ENCODE results near the gene DNAJB1. TPM values are rescaled to one million over a fixed set of nuclear protein-coding genes. Genes with fewer than 3 reads are reported as not detected.

DNAJB1 gene
- total RNA-seq (2022; extraction: Qiagen RNA extraction): 184 to 267 TPM (median 235 TPM) in 5 replicates

DNA sequence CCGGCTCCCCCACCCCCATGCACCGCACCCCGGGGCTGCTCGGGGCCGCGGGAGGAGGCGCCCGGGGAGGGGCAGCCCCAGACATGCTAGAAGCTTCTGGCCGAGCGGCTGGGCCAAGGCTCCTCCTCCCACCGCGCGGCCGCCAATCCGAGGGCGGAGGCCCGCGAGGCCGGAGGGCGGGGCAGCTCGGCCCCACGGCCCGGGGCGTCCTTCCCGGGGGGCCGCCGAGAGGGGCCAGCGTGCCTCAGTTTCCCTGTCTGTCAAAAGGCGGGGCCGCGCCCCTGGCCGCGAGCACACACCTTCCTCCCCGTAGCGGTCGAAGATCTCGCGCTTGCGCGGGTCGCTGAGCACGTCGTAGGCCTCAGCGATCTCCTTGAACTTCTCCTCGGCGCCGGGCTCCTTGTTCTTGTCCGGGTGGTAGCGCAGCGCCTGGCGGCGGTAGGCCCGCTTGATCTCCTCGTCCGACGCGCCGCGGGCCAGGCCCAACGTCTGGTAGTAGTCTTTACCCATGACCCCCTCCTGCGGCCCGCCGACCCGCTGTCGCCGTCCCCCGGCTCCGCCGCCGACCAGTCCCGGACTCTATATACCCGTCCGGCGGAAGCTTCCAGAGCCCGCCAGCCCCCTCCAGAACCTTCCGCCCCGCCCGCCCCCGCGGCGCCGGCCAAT lies at the start of gene DNAJB1:
Gene DNAJB1, minus strand, starts transcription at position 558 of the 666 bp plus-strand sequence. Its CDS starts 48 bp downstream, at position 510.

DNA sequence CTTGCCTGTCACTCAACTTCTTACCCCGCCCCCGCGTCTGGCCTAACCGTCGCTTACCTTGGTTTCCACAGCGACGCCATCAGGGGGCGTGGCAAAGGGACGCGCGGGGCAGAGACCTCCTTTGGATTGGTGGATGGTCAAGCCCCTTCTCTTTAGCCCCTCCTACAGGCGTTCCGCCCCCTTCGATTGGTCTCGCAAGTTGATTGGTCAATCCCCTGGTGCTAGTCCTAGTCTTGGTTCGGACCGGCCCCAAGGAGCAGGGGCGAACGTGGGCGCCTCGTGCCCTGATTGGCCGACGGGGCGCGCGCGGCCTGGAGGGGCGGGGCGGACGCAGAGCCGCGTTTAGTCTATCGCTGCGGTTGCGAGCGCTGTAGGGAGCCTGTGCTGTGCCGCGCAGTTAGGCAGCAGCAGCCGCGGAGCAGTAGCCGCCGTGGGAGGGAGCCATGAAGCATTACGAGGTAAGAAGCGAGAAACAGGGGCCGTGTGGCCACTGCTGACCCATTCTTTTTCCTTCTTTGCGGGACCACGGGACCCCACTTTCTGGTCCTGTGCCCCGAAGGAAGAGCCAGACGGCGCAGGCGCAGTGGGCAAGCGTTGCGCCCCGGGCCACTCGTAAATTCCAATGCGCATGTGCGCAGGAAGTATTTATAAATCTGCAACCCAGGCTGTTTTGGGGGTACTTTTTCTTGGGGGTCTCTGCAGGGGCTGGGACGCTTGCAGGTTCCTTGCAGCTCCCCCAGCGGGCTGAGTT lies 11.2 kb upstream of the DNAJB1 start, which contains the start of gene TECR:
Gene TECR, plus strand, starts transcription at position 341 of the 751 bp plus-strand sequence. Its CDS starts 103 bp downstream, at position 444.

DNA sequence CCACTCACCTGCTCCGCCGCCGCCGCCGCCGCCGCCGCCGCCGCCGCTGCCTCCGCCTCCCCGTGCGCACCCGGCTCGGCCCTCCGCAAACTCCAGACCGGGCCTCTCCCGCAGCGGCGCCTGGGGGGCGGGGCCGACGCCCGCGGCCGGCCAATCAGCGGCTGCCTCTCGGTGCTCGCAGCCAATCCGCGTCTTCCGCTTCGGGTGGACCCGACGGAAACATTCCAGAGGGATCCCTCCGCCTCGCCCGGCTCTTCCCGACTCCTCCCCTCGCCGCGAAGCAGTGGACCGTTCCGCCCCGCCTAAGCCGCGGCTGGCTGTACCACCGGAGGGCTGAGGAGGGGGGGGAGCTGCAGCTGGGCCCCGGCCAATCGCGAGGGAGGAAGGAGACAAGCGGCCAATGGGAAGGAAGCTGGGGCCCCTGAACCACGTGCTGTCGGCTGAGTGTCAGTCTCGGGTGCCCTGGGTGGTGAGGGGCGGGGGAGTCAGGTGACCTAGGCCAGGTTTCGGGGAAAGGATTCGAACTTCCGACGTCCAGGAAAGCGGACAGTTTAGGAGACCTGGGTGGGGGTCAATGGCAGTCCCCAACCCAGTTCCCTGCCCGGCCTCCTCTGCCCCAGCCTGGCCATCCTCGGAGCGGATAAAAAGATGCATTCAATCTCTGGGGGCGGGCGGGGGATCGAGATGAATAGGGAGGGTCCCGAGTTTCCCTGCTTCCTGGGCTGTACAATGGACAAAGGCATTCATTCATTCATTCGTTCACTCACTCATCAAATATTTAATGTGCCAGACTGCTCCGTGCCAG lies 22.0 kb downstream of the DNAJB1 start, which contains the start of gene GIPC1:
Gene GIPC1, minus strand, starts transcription at position 99 of the 805 bp plus-strand sequence. CDS start 13,151 bp downstream, outside the sequence.

DNA sequence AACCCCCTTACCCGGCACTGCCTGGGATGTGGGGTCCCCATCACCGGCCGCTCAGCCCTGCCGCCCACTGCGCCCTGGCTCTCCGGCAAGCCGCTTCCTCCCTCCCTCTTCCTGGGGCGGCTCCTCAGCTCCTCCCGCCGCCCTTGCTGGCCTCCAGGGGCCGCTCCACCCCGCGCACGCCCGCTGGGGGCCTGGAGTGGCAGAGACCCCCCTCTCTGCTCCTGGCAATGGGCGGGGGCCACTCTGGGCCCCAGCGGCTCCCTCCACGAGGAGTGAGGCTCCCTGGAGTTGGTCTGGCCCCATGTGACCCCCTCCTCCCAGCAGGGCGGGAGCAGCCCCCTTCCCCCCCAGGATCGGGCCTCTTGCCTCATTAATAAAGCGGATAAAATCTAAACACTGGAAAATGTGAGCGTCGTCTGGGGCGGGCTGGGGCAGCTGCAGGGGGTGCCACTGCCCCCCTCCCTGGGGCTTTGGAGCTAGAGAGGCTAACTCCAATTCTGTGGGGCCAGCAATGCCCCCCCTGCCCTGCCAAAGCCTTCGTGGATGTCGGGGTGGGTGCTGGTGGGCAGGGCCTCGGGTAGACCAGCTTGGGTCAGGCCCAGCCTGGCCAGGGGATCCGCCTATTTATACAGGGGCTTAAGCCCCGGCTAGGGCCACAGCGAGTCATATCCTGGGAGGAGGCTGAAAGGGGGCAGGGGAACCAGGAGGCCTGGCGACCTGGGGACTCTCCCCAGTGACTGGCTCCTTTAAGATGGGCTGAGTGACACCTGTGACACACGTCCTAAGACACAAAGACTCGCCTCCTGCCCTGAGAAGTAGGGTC lies 42.7 kb downstream of the DNAJB1 start, which contains the start of gene PTGER1:
Gene PTGER1, minus strand, starts transcription at position 104 of the 823 bp plus-strand sequence. CDS start 1,034 bp downstream, outside the sequence.

Other genes with a start within 250 kb of the DNAJB1 start
- gene ADGRE5, start 137.0 kb downstream of the DNAJB1 start, total RNA-seq (2022; extraction: Qiagen RNA extraction): 66.9 to 87.5 TPM (median 83.9 TPM) in 5 replicates
- gene DDX39A, start 99.1 kb downstream of the DNAJB1 start, total RNA-seq (2022; extraction: Qiagen RNA extraction): 106 to 130 TPM (median 119 TPM) in 5 replicates
- gene PKN1, start 85.1 kb downstream of the DNAJB1 start, total RNA-seq (2022; extraction: Qiagen RNA extraction): 65.6 to 93.4 TPM (median 81.1 TPM) in 5 replicates
- 0.08 to 0.14 TPM (median 0.12 TPM) in 4 of 5 replicates, not detected in the other for gene PTGER1, start 43.0 kb downstream of the DNAJB1 start, total RNA-seq (2022; extraction: Qiagen RNA extraction)
- 91.4 to 163 TPM (median 158 TPM) in 5 replicates for gene GIPC1, start 22.3 kb downstream of the DNAJB1 start, total RNA-seq (2022; extraction: Qiagen RNA extraction)
- 142 to 192 TPM (median 181 TPM) in 5 replicates for gene TECR, start 11.2 kb upstream of the DNAJB1 start, total RNA-seq (2022; extraction: Qiagen RNA extraction)
- 160 to 195 TPM (median 190 TPM) in 5 replicates for gene NDUFB7, start 53.7 kb upstream of the DNAJB1 start, total RNA-seq (2022; extraction: Qiagen RNA extraction)
- not detected in 5 replicates for gene CLEC17A, start 64.7 kb upstream of the DNAJB1 start, total RNA-seq (2022; extraction: Qiagen RNA extraction)
- not detected in 5 replicates for gene ADGRE3, start 156.4 kb upstream of the DNAJB1 start, total RNA-seq (2022; extraction: Qiagen RNA extraction)
- gene ZNF333, start 171.7 kb upstream of the DNAJB1 start, total RNA-seq (2022; extraction: Qiagen RNA extraction): 2.2 to 3.4 TPM (median 2.7 TPM) in 5 replicates